ENCODE data around the gene HHIPL1.

The HHIPL1 gene

GRCh38 chr14:99677231-99678140, 32.6 kb downstream of the HHIPL1 start:
- no peak for DNase-seq

- DNase-seq = no peak
Observed at GRCh38 chr14:99678198-99678597, 33.3 kb downstream of the HHIPL1 start.

GRCh38 chr14:99679111-99679510, 34.2 kb downstream of the HHIPL1 start:
- no peak for DNase-seq

GRCh38 chr14:99679543-99679942, 34.6 kb downstream of the HHIPL1 start:
- DNase-seq = no peak

- no peak for DNase-seq
Observed at GRCh38 chr14:99679996-99680395, 35.1 kb downstream of the HHIPL1 start.

GRCh38 chr14:99681101-99681831, 36.3 kb downstream of the HHIPL1 start:
- DNase-seq = no peak

GRCh38 chr14:99681832-99682148, 36.9 kb downstream of the HHIPL1 start:
- DNase-seq = no peak

- peak; percentile 70 to 83 for DNase-seq
Observed at GRCh38 chr14:99682809-99683618, 38.1 kb downstream of the HHIPL1 start.

GRCh38 chr14:99683619-99684409, 38.9 kb downstream of the HHIPL1 start, which contains the start of gene CYP46A1:
Gene CYP46A1, plus strand, starts transcription at chr14:99684298. Its CDS starts 120 bp downstream, at chr14:99684418.
- DNase-seq = peak; percentile 99

GRCh38 chr14:99684410-99684934, 39.5 kb downstream of the HHIPL1 start:
- no peak for DNase-seq

- DNase-seq = no peak
Observed at GRCh38 chr14:99685151-99685591, 40.2 kb downstream of the HHIPL1 start.

GRCh38 chr14:99685596-99685995, 40.7 kb downstream of the HHIPL1 start:
- no peak for DNase-seq

GRCh38 chr14:99686557-99687283, 41.8 kb downstream of the HHIPL1 start:
- no peak for DNase-seq

- peak; percentile 12 to 19 for DNase-seq
Observed at GRCh38 chr14:99687284-99688209, 42.6 kb downstream of the HHIPL1 start.

GRCh38 chr14:99688210-99688581, 43.3 kb downstream of the HHIPL1 start:
- no peak for DNase-seq

- DNase-seq = no peak
Observed at GRCh38 chr14:99688629-99689028, 43.7 kb downstream of the HHIPL1 start.

GRCh38 chr14:99689266-99690236, 44.6 kb downstream of the HHIPL1 start:
- DNase-seq = no peak

GRCh38 chr14:99690636-99691035, 45.7 kb downstream of the HHIPL1 start:
- no peak for DNase-seq
